Right cardiac atrium (tissue), 5 donors: Measurements from ENCODE around the gene STX1A. TPM values are rescaled to one million over a fixed set of nuclear protein-coding genes. Genes with fewer than 3 reads are reported as not detected.
A peak's percentile ranks its signal among the peaks of the same experiment; 100 is the strongest.
"Not testable (repeated sequence)": the region's sequence is repeated elsewhere in the genome, so short reads cannot be mapped to it uniquely, and the experiment has no call there.

Experiments
- ATAC-seq, 2 donors: fragments of 200-7000 bp; cut with Tn5 transposase; one replicate each; pipeline versions ENCODE4 v1.8.0 to v1.9.1; 2020; ENCODE audit warnings: moderate library complexity in 2 of 2, mild to moderate bottlenecking in 1 of 2
- DNase-seq, 3 donors: peaks; one replicate each; pipeline ENCODE4 v3.0.0-alpha.2; 2020
- H3K27ac ChIP-seq: one replicate; pipeline ENCODE4 v1.5.1; 2013; ENCODE audit warnings: mild to moderate bottlenecking, low read length, control low read depth, moderate library complexity
- H3K27me3 ChIP-seq: one replicate; pipeline ENCODE4 v1.6.1; 2013; ENCODE audit not compliant: control insufficient read depth, insufficient read depth
- H3K4me1 ChIP-seq: one replicate; pipeline ENCODE4 v1.6.1; 2013; ENCODE audit warnings: low read length; ENCODE audit not compliant: control insufficient read depth, insufficient read depth
- H3K4me3 ChIP-seq: one replicate; pipeline ENCODE4 v1.5.1; 2013; ENCODE audit warnings: low read length, control low read depth
- H3K9me3 ChIP-seq: one replicate; pipeline ENCODE4 v1.6.1; 2013; ENCODE audit warnings: low read length; ENCODE audit not compliant: control insufficient read depth
- WGBS: extraction: QIAGEN DNeasy Blood & Tissue Kit; methylation state at CpG from one replicate; pipeline ENCODE4 v1.1.7; 2013; 5-methylcytosine and 5-hydroxymethylcytosine counted together
- intact Hi-C, 4 donors: fragments of 100-400 bp; cut with DNase I; formaldehyde crosslinking; loops; one replicate each; pipeline versions ENCODE4 v1.11.0 to v1.14.0; 2022 to 2023
- polyA plus RNA-seq: library from polyadenylated mRNA; stranded (reverse); fragments of 200-250 nt; gene quantifications from one replicate; pipeline ENCODE4 v1.2.3, GENCODE V29; 2013
- total RNA-seq, 4 donors: library from RNA; stranded (reverse); fragmentation: NEBNext Ultra II Directional; extraction: Animal tissue kit (Norgen Biotek cat#: 25700); gene quantifications; one replicate each; pipeline ENCODE4 v1.2.1, GENCODE V29; 2021
- donor health status: healthy with polysubstance abuse.
- donor health status: DM: no; HTN: yes; CAD: no.
- donor health status: DM: no; HTN: no; CAD: no.
- donor health status: DM: no; HTN: yes; CAD: no; lungs with severe emphysema.
- donor health status: DM: yes; HTN: yes; CAD: no.

Gene STX1A
- total and polyA plus RNA-seq, 5 donors = 1.7 to 3.1 (median 1.8) TPM

DNA sequence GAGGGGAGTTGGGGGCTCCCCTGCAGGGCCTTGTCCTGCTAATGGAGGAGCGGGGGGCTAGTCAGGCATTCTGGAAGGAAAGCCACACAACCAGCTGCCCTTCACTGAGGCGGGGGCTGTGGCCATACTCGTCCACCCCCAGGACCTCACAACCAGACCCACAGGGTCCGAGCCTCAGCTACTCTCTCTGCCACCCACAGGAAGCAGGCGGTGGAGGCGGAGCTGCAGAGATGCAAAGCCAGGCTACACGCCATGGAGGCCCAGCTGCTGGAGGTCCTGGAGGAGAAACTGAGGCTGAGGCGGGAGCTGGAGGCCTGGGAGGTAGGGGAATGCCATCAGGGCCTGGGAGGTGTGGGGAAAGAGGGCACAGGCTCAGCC, 16.0 kb upstream of the STX1A start:
- WGBS = 93% methylated on average over 8 of the region's 8 CpGs
- intact Hi-C loops = no loop called here
- DNase-seq (peak in 2 of 3 donors; percentile 56 to 62), ATAC-seq (no peak)
- no peaks in the 10 kb centered on the region for H3K4me1 ChIP-seq
- no peak overlapping the region for H3K4me3 ChIP-seq
- no peak overlapping the region for H3K27ac ChIP-seq
- H3K27me3 ChIP-seq = no peaks in the 10 kb centered on the region
- H3K9me3 ChIP-seq = no peaks in the 10 kb centered on the region

DNA sequence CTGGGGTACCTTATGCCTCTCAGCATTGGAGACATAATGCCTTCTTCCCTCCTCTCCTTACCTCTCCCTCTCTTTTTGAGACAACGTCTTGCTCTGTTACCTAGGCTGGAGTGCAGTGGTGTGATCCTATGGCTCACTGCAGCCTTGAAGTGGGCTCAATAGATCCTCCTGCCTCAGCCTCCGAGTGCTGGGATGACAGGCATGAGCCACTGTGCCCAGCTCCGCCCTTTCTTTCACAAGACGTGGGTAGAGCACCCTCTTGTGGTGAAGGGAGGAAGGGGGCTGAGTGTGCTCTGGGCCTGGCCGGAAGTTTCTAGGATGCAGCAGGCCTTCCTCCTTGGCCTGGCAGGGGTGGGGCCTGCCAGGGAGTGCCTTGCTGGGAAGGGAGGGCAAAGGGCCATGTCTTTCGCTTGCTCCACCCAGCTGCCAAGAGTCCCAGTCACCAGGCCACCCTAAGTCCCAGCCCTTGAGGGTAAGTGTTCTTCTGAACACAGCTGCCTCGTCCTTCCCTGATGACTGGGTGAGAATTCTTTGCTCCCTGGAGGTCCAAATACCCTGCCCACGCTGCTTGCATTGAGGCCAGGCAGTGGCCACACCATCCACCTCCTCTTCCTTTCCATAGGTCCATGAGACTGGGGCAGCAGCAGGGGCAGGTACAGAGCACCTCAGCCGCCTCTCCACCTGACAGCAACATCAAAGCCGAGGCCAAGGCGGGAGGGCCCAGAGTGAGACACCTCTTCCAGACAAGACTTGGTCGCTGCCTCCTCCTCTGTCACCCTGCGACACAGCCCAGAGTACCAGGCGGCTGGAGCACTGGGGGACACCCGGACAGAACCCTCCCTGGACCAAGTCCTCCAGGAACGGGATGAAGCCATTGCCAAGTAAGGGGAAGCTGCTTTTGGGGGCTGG, 15.4 kb upstream of the STX1A start:
- ATAC-seq = peak; percentile 26 to 33
- intact Hi-C loops = no loop called here
- WGBS = 61% methylated on average over 16 of the region's 16 CpGs
- no peaks in the 10 kb centered on the region for H3K4me1 ChIP-seq
- no peaks in the 10 kb centered on the region for H3K27me3 ChIP-seq
- no peaks in the 10 kb centered on the region for H3K9me3 ChIP-seq
- no peak overlapping the region for H3K4me3 ChIP-seq
- no peak overlapping the region for H3K27ac ChIP-seq
- peak; percentile 68 to 83 (median 82) for DNase-seq

- intact Hi-C loops = no loop called here
Observed at GRCh38 chr7:73732397-73732796, 12.9 kb upstream of the STX1A start.

DNA sequence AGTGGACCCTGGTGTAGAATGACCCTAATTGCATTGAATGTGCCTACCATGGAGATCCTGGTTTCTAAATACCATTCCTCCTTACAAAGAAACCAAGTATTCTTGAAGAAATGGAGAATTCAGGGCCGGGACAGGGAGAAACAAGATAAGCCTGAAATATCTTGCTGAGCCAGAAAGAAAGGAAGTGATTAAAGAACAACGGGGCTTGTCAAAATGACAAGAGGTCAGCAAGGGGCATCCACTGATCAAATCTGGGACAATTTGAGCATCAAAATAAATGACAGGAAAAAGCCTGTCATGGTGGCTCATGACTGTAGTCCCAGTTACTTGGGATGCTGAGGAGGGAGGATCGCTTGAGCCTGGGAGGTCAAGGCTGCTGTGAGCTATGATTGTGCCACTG, 11.0 kb upstream of the STX1A start:
- Histone ChIP-seq H3K27ac (no peak overlapping the region), H3K4me3 (no peak overlapping the region), H3K9me3 (no peaks in the 10 kb centered on the region), H3K4me1 (no peaks in the 10 kb centered on the region), H3K27me3 (no peaks in the 10 kb centered on the region)
- 32% methylated on average over 3 of the region's 3 CpGs for WGBS
- intact Hi-C loops = no loop called here
- no peak for DNase-seq
- no peak for ATAC-seq

More at GRCh38 chr7:73732397-73732796, 12.9 kb upstream of the STX1A start:
- H3K9me3 ChIP-seq = no peaks in the 10 kb centered on the region
- H3K4me1 ChIP-seq = no peaks in the 10 kb centered on the region
- ATAC-seq (no peak), DNase-seq (no peak)
- H3K4me3 ChIP-seq = no peak overlapping the region
- H3K27me3 ChIP-seq = no peaks in the 10 kb centered on the region
- no peak overlapping the region for H3K27ac ChIP-seq
- WGBS = 63% methylated on average over 2 of the region's 2 CpGs

DNA sequence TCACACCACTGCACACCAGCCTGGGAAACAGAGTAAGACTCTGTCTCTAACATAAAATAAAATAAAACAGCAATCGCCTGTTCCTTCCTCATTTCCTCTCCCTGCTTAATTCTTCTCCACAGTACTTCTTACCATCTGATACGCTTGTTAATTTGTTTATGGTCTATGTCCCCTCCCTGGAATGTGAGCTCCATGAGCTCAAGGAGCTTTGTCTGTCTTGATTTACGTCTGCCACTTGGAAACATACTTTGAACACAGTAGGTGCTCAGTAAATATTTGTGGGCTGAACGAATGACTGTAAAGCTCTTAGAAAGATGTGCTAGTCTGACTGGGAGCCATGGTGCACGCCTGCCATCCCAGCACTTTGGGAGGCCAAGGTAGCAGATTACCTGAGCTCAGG, 9.1 kb upstream of the STX1A start:
- Histone ChIP-seq H3K27me3 (no peaks in the 10 kb centered on the region), H3K27ac (no peak overlapping the region), H3K4me1 (no peaks in the 10 kb centered on the region), H3K4me3 (no peak overlapping the region), H3K9me3 (no peaks in the 10 kb centered on the region)
- intact Hi-C loops = loop anchor here in 1 of 4 donors (5.0 kb wide), 1 partner anchor 121 kb away; no protein-coding TSS in a partner anchor
- DNase-seq (no peak), ATAC-seq (no peak)
- WGBS = 60% methylated on average over 5 of the region's 5 CpGs

GRCh38 chr7:73727952-73728351, 8.5 kb upstream of the STX1A start:
- Histone ChIP-seq H3K4me1 (no peaks in the 10 kb centered on the region), H3K27ac (no peak overlapping the region), H3K4me3 (no peak overlapping the region), H3K27me3 (no peaks in the 10 kb centered on the region), H3K9me3 (no peaks in the 10 kb centered on the region)
- intact Hi-C loops = loop anchor here in 2 of 4 donors (2.0 to 5.0 kb wide), 2 partner anchors 121 kb away; no protein-coding TSS in a partner anchor
- ATAC-seq = no peak
- DNase-seq = no peak
- 69% methylated on average over 3 of the region's 3 CpGs for WGBS

GRCh38 chr7:73726083-73726466, 6.6 kb upstream of the STX1A start:
- Histone ChIP-seq H3K9me3 (no peaks in the 10 kb centered on the region), H3K4me1 (no peaks in the 10 kb centered on the region), H3K27ac (no peak overlapping the region), H3K27me3 (no peaks in the 10 kb centered on the region), H3K4me3 (no peak overlapping the region)
- 67% methylated on average over 1 of the region's 1 CpG for whole genome bisulfite sequencing
- DNase-seq (no peak), ATAC-seq (peak in 1 of 2 donors; percentile 7)
- intact Hi-C loops = loop anchor here in 2 of 4 donors (2.0 to 5.0 kb wide), 2 partner anchors 119 kb away; no protein-coding TSS in a partner anchor

DNA sequence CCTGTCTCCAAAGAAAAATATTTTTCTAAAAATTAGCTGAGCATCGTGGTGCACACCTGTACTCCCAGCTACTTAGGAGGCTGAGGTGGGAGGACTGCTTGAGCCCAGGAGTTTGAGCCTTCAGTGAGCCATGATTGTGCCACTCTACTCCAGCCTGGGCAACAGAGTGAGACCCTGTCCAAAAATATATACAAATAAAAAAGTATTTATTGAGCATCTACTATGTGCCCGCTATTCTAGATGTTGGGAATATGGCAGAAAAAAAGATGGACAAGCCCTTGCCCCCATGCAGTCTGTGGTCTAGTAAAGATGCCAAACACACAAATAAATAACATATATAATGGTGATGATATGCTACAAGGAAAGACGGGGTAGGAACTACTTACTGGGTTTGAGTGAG, 4.3 kb upstream of the STX1A start:
- H3K27ac ChIP-seq = no peak overlapping the region
- no peaks in the 10 kb centered on the region for H3K27me3 ChIP-seq
- no peak for DNase-seq
- intact Hi-C loops = loop anchor here in 2 of 4 donors (2.0 kb wide), 1 partner anchor 117 kb away; no protein-coding TSS in a partner anchor
- no peaks in the 10 kb centered on the region for H3K4me1 ChIP-seq
- ATAC-seq = no peak
- H3K4me3 ChIP-seq = no peak overlapping the region
- 91% methylated on average over 3 of the region's 3 CpGs for WGBS
- no peaks in the 10 kb centered on the region for H3K9me3 ChIP-seq

DNA sequence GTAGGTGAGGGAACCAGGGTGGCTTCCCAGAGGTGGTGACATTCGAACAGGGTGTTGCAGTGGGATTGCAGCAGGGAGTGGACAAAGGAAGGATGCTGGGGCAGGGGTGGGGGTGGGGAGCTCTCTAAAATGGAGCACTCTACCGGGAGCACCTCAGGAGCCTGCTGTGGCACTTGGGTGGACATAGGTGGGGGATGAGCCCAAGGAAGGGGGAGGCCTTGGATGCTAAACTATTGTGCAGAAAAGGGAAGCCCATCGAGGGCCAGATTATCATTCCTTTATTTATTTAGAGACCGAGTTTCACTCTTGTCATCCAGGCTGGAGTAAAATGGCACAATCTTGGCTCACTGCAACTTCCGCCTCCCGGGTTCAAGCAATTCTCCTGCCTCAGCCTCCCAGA, 3.3 kb upstream of the STX1A start:
- ATAC-seq (no peak), DNase-seq (no peak)
- Histone ChIP-seq H3K27ac (no peak overlapping the region), H3K27me3 (no peaks in the 10 kb centered on the region), H3K4me1 (no peaks in the 10 kb centered on the region), H3K4me3 (no peak overlapping the region), H3K9me3 (no peaks in the 10 kb centered on the region)
- 66% methylated on average over 6 of the region's 6 CpGs for whole genome bisulfite sequencing
- intact Hi-C loops = no loop called here

DNA sequence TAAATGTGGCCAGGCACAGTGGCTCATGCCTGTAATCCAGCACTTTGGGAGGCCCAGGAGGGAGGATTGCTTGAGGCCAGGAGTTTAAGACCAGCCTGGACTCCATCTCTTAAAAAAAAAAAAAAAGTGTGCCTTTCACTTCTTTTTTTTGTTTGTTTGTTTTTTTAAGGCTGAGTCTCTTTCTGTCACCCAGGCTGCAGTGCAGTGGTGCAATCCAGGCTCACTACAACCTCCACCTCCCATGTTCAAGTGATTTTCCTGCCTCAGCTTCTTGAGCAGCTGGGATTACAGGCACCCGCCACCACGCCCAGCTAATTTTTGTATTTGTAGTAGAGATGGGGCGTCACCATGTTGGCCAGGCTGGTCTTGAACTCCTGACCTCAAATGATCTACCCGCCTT, 2.7 kb upstream of the STX1A start:
- DNase-seq, intact Hi-C loops, H3K27me3 ChIP-seq, H3K4me1 ChIP-seq, H3K9me3 ChIP-seq, H3K27ac ChIP-seq, H3K4me3 ChIP-seq, ATAC-seq: not testable (repeated sequence)
- 84% methylated on average over 4 of the region's 4 CpGs for WGBS

GRCh38 chr7:73721377-73721817, 1.9 kb upstream of the STX1A start:
- peak; percentile 66 to 85 (median 84) for DNase-seq
- no peaks in the 10 kb centered on the region for H3K27me3 ChIP-seq
- intact Hi-C loops = no loop called here

More at GRCh38 chr7:73721377-73721817, 1.9 kb upstream of the STX1A start:
- WGBS = 56% methylated on average over 3 of the region's 3 CpGs
- peak; percentile 66 to 72 for ATAC-seq
- H3K4me1 ChIP-seq = no peaks in the 10 kb centered on the region
- H3K9me3 ChIP-seq = no peaks in the 10 kb centered on the region
- no peak overlapping the region for H3K4me3 ChIP-seq
- H3K27ac ChIP-seq = no peak overlapping the region
